Choroid plexus epithelial cell (primary cell): ENCODE data around the gene ESM1.

Source experiments
- DNase-seq: peaks from one replicate; pipeline ENCODE4 v3.0.0-alpha.2; 2010; ENCODE audit warnings: low read depth
- H3K4me3 ChIP-seq: 2 replicates; pipeline ENCODE4 v1.5.1; 2011; ENCODE audit warnings: low read depth, mild to moderate bottlenecking, control low read depth, low read length, moderate library complexity
- CTCF ChIP-seq: conservative IDR thresholded peaks from 2 replicates; pipeline ENCODE4 v1.5.1; 2011; ENCODE audit warnings: low read depth, mild to moderate bottlenecking, control low read depth, inconsistent platforms, low read length, moderate library complexity

ESM1 gene

GRCh38 chr5:54942064-54942778 lies 43.2 kb downstream of the ESM1 start:
- TF ChIP-seq CTCF: no peak
- no peak overlapping the region for H3K4me3 ChIP-seq
- DNase-seq: peak; percentile 38

DNA sequence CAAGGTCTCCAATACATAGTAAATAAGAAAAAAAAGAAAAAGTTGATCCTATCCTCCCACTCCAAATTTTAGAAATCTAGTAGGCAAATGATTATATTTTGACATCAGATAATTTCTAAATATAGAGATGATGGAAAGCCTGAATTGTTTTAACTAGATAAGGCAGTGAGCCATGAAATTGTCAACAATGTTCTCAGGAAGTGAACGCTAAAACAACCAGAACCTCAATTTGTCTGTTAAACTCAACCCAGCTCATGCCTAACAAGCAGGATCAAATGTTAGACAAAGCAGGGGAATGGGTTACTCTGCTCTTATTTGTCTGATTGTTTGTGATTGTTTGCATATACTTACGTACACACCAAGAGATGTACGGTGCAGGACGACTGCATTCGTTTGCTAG lies 49.2 kb downstream of the ESM1 start:
- H3K4me3 ChIP-seq: no peak overlapping the region
- peak; percentile 8 for DNase-seq
- no peak for TF ChIP-seq CTCF

DNA sequence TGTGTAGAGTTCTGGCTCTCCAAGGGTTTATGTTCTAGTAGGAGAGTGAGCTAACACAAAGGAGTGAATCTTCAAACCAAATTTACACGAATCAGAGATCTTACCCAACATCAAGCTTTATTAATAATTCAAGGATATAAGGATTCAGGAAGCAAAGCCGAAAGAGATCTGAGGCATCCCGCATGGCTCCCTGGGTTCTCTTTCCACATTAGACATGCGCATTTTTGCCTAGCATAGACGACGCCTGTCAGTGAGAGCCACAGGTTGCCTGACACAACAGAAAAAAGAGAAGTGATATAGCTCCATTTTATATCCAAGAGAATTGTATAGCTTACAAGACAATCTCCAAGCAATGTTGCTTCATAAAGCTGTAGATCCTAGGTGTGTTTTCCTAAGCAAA lies 52.6 kb downstream of the ESM1 start:
- no peak for TF ChIP-seq CTCF
- H3K4me3 ChIP-seq: no peak overlapping the region
- DNase-seq: no peak

DNA sequence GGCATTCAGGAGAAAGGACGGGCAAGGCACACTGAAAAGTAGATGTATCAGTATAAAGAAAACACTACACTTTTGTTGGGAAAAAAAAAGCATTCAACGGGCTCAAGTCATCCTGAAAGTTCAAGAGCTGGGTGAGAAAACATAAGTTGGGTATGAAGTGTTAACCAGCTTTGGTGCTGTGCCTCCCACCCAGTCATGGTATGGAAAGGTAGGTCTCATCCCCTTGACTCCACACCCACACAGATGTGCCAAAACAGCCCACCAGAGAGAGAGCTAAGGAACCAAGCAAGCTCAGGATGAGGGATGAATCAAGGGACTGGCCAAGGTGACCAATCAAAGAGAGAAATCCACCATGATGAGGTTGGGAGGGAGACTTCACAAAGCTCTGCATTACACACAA lies 54.7 kb downstream of the ESM1 start:
- no peak overlapping the region for H3K4me3 ChIP-seq
- no peak for DNase-seq
- TF ChIP-seq CTCF: no peak
